HEK293 (cell line): ENCODE data around the gene PFN4.

Experiments
- CTCF ChIP-seq: fragments of 450-650 bp; formaldehyde crosslinking; IDR thresholded peaks from 2 replicates; pipeline ENCODE4 v1.5.1; 2016; ENCODE audit warnings: missing biosample characterization, missing genetic modification characterization
- ELK4 ChIP-seq: IDR thresholded peaks from 2 replicates; pipeline ENCODE4 v1.6.1; 2011; ENCODE audit warnings: mild to moderate bottlenecking, low read depth, low read length, borderline replicate concordance
- RBAK ChIP-seq: fragments of 450-650 bp; formaldehyde crosslinking; IDR thresholded peaks from 2 replicates; pipeline ENCODE4 v1.5.1; 2016; ENCODE audit warnings: missing biosample characterization, missing genetic modification characterization
- SP2 ChIP-seq: fragments of 450-650 bp; formaldehyde crosslinking; IDR thresholded peaks from 2 replicates; pipeline ENCODE4 v1.5.1; 2016; ENCODE audit warnings: missing biosample characterization, missing genetic modification characterization
- ZBTB8A ChIP-seq: fragments of 450-650 bp; formaldehyde crosslinking; IDR thresholded peaks from 2 replicates; pipeline ENCODE4 v1.5.1; 2016; ENCODE audit warnings: missing biosample characterization, missing genetic modification characterization
- ZNF114 ChIP-seq: fragments of 450-650 bp; formaldehyde crosslinking; IDR thresholded peaks from 2 replicates; pipeline ENCODE4 v1.5.0; 2017; ENCODE audit warnings: missing biosample characterization, missing genetic modification characterization
- ZNF174 ChIP-seq: fragments of 450-650 bp; formaldehyde crosslinking; IDR thresholded peaks from 2 replicates; pipeline ENCODE4 v1.5.0; 2017; ENCODE audit warnings: missing biosample characterization, mild to moderate bottlenecking, missing genetic modification characterization
- ZNF529 ChIP-seq: fragments of 450-650 bp; formaldehyde crosslinking; IDR thresholded peaks from 2 replicates; pipeline ENCODE4 v1.5.1; 2017; ENCODE audit warnings: missing genetic modification characterization, missing biosample characterization; ENCODE audit not compliant: insufficient replicate concordance
- ZNF654 ChIP-seq: fragments of 450-650 bp; formaldehyde crosslinking; IDR thresholded peaks from 2 replicates; pipeline ENCODE4 v1.5.1; 2016; ENCODE audit warnings: low read depth, missing biosample characterization, missing genetic modification characterization
- TF ChIP-seq, protein P1 (sequence below): fragments of 450-650 bp; formaldehyde crosslinking; IDR thresholded peaks from 2 replicates; pipeline ENCODE4 v1.5.0; 2017; ENCODE audit warnings: missing biosample characterization, missing genetic modification characterization, borderline replicate concordance
- TF ChIP-seq, protein P2 (sequence below): sonication (generic); formaldehyde crosslinking; IDR thresholded peaks from 2 replicates; pipeline ENCODE4 v1.8.1; 2022; ENCODE audit warnings: mild to moderate bottlenecking, moderate library complexity, missing genetic modification reagents

- TF ChIP-seq SP2 = no peak
- no peak for TF ChIP-seq ZNF529 (tag by site-specific recombination)
- TF ChIP-seq ZNF654 = no peak
- no peak for TF ChIP-seq CTCF
- TF ChIP-seq ZBTB8A (tag by site-specific recombination) = no peak
- TF ChIP-seq, protein P1, sequence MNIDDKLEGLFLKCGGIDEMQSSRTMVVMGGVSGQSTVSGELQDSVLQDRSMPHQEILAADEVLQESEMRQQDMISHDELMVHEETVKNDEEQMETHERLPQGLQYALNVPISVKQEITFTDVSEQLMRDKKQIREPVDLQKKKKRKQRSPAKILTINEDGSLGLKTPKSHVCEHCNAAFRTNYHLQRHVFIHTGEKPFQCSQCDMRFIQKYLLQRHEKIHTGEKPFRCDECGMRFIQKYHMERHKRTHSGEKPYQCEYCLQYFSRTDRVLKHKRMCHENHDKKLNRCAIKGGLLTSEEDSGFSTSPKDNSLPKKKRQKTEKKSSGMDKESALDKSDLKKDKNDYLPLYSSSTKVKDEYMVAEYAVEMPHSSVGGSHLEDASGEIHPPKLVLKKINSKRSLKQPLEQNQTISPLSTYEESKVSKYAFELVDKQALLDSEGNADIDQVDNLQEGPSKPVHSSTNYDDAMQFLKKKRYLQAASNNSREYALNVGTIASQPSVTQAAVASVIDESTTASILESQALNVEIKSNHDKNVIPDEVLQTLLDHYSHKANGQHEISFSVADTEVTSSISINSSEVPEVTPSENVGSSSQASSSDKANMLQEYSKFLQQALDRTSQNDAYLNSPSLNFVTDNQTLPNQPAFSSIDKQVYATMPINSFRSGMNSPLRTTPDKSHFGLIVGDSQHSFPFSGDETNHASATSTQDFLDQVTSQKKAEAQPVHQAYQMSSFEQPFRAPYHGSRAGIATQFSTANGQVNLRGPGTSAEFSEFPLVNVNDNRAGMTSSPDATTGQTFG (tag by site-specific recombination) = no peak
- no peak for TF ChIP-seq ELK4
- no peak for TF ChIP-seq ZNF174 (tag by site-specific recombination)
- TF ChIP-seq RBAK = no peak
- no peak for TF ChIP-seq ZNF114 (tag by site-specific recombination)
- TF ChIP-seq, protein P2, sequence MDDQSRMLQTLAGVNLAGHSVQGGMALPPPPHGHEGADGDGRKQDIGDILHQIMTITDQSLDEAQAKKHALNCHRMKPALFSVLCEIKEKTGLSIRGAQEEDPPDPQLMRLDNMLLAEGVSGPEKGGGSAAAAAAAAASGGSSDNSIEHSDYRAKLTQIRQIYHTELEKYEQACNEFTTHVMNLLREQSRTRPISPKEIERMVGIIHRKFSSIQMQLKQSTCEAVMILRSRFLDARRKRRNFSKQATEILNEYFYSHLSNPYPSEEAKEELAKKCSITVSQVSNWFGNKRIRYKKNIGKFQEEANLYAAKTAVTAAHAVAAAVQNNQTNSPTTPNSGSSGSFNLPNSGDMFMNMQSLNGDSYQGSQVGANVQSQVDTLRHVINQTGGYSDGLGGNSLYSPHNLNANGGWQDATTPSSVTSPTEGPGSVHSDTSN = no peak
These were observed 45.6 kb downstream of the PFN4 start for GRCh38 chr2:24077535-24077877.
